HepG2 (cell line): ENCODE measurements around the gene KCNMA1. TPM values are rescaled to one million over a fixed set of nuclear protein-coding genes. Genes with fewer than 3 reads are reported as not detected.

ENCODE experiments used
- ATAC-seq: fragments of 200-7000 bp; cut with Tn5 transposase; 3 replicates; pipeline ENCODE4 v1.9.1; 2020; ENCODE audit warnings: mild to moderate bottlenecking, moderate library complexity
- BruUV-seq: library from RNA; stranded (reverse); fragments of 400-500 nt; replicated peaks from 2 replicates; lab custom pipeline; 2021; lab: Mats Ljungman, UMichigan
- CTCF ChIA-PET: fragments of 300-600 bp; formaldehyde crosslinking; extraction: SDS; loops from one replicate; lab custom pipeline; 2021; ENCODE audit warnings: low total read pairs, inconsistent platforms, low intra/inter-chr PET ratio; lab: Yijun Ruan, JAX
- POLR2A ChIA-PET: fragments of 350-600 bp; sonication (Branson Sonifier 250); formaldehyde crosslinking; loops from one replicate; lab custom pipeline; 2020; ENCODE audit warnings: antibody characterized with exemption, inconsistent platforms; lab: Yijun Ruan, JAX
- DNase-seq: peaks from one replicate; pipeline ENCODE4 v3.0.0-alpha.2; 2015; ENCODE audit warnings: low spot score
- FAIRE-seq: peaks from 3 replicates; lab custom pipeline; 2011; peaks lifted over from hg19 to GRCh38; lab: Jason Lieb, UNC
- H2AFZ ChIP-seq: one replicate; pipeline ENCODE4 v1.6.1; 2011; ENCODE audit warnings: low read length, inconsistent platforms
- H3K27ac ChIP-seq: fragments of 300-600 bp; 3 replicates; pipeline ENCODE4 v1.8.0; 2011; ENCODE audit warnings: mixed run types, mild to moderate bottlenecking, mixed read lengths, low read length, inconsistent platforms; ENCODE audit not compliant: insufficient read depth; ENCODE audit errors: extremely low read length
- H3K27me3 ChIP-seq, 2 experiments: fragments of 200-600 bp in 1 of 2; 2 replicates in 1 of 2; 3 replicates in 1 of 2; pipeline versions ENCODE4 v1.6.0 to v1.8.0; 2011; ENCODE audit warnings: low read length in 2 of 2, mild to moderate bottlenecking in 2 of 2, moderate library complexity in 2 of 2, inconsistent platforms in 1 of 2; ENCODE audit not compliant: insufficient read depth in 2 of 2, control insufficient read depth in 1 of 2
- H3K36me3 ChIP-seq, 2 experiments: fragments of 200-600 bp in 1 of 2; replicated peaks in 1 of 2; 2 replicates in 1 of 2; 3 replicates in 1 of 2; pipeline versions ENCODE4 v1.5.1 to v1.8.0; 2011; ENCODE audit warnings: low read length in 2 of 2, inconsistent platforms in 1 of 2; ENCODE audit not compliant: insufficient read depth in 2 of 2, control insufficient read depth in 1 of 2
- H3K4me1 ChIP-seq: 2 replicates; pipeline ENCODE4 v1.5.1; 2012; ENCODE audit warnings: low read length, inconsistent platforms; ENCODE audit not compliant: insufficient read depth
- H3K4me2 ChIP-seq: 2 replicates; pipeline ENCODE4 v1.6.0; 2011; ENCODE audit warnings: low read depth, low read length, inconsistent platforms
- H3K4me3 ChIP-seq, 3 experiments: fragments of 200-600 bp in 1 of 3; sonication (generic), shearing (Covaris generic) in 1 of 3; replicated peaks in 1 of 3; 2 replicates each; pipeline ENCODE4 v1.5.1; 2011 to 2016; ENCODE audit warnings: low read length in 3 of 3, inconsistent platforms in 2 of 3, low read depth in 2 of 3, mild to moderate bottlenecking in 2 of 3, control low read depth in 1 of 3, mixed read lengths in 1 of 3; ENCODE audit not compliant: insufficient read depth in 1 of 3
- H3K79me2 ChIP-seq: one replicate; pipeline ENCODE4 v1.6.1; 2011; ENCODE audit warnings: low read length, inconsistent platforms; ENCODE audit not compliant: insufficient read depth
- H3K9ac ChIP-seq: 2 replicates; pipeline ENCODE4 v1.6.0; 2011; ENCODE audit warnings: mild to moderate bottlenecking, low read depth, low read length, inconsistent platforms; ENCODE audit not compliant: insufficient read depth
- H3K9me3 ChIP-seq: 2 replicates; pipeline ENCODE4 v1.5.1; 2012; ENCODE audit warnings: mild to moderate bottlenecking, low read length
- H4K20me1 ChIP-seq: 2 replicates; pipeline ENCODE4 v1.6.0; 2011; ENCODE audit warnings: inconsistent platforms, mild to moderate bottlenecking, low read length, moderate library complexity; ENCODE audit not compliant: insufficient read depth
- FOXK2 ChIP-seq: fragments of 450-650 bp; IDR thresholded peaks from 2 replicates; pipeline ENCODE4 v1.6.1; 2016
- KAT8 ChIP-seq: IDR thresholded peaks from 2 replicates; pipeline ENCODE4 v1.6.1; 2016; ENCODE audit warnings: missing genetic modification reagents, missing compliant biosample characterization
- MEIS2 ChIP-seq: sonication (generic); formaldehyde crosslinking; IDR thresholded peaks from 2 replicates; pipeline ENCODE4 v1.9.0; 2021; ENCODE audit warnings: mild to moderate bottlenecking, missing genetic modification reagents
- RARA ChIP-seq: IDR thresholded peaks from 2 replicates; pipeline ENCODE4 v1.6.1; 2016; ENCODE audit warnings: missing genetic modification reagents, missing compliant biosample characterization
- TFAP4 ChIP-seq: sonication (generic); IDR thresholded peaks from 2 replicates; pipeline ENCODE4 v1.6.1; 2016; ENCODE audit warnings: low read depth, borderline replicate concordance
- ZBTB21 ChIP-seq: sonication (generic); formaldehyde crosslinking; IDR thresholded peaks from 2 replicates; pipeline ENCODE4 v1.4.0; 2020; ENCODE audit warnings: missing genetic modification reagents
- ZC3H13 ChIP-seq: sonication (generic); formaldehyde crosslinking; IDR thresholded peaks from 2 replicates; pipeline ENCODE4 v1.8.1; 2023; ENCODE audit warnings: mild to moderate bottlenecking, missing genetic modification reagents, moderate library complexity
- ZNF180 ChIP-seq: sonication (generic); formaldehyde crosslinking; IDR thresholded peaks from 2 replicates; pipeline ENCODE4 v1.4.0; 2020; ENCODE audit warnings: low read depth, missing genetic modification reagents, borderline replicate concordance
- ZNF34 ChIP-seq: sonication (generic); formaldehyde crosslinking; IDR thresholded peaks from 2 replicates; pipeline ENCODE4 v1.4.0; 2020; ENCODE audit warnings: mild to moderate bottlenecking, missing genetic modification reagents, borderline replicate concordance
- WGBS: methylation state at CpG from one replicate; pipeline ENCODE4 v1.1.6; 2017; ENCODE audit warnings: low lambda C conversion rate; 5-methylcytosine and 5-hydroxymethylcytosine counted together
- in situ Hi-C: cut with HindIII; loops from 2 replicates; pipeline ENCODE4 v1.10.0; 2017; ENCODE audit warnings: low pct_unique_long_range_greater_than_20kb; ENCODE audit not compliant: extremely low pct_ligation_motif_present
- intact Hi-C: fragments of 100-400 bp; cut with micrococcal nuclease; formaldehyde crosslinking; loops from one replicate; pipeline ENCODE4 v1.10.0; 2022; ENCODE audit not compliant: unreplicated experiment
- polyA plus RNA-seq, 8 experiments: library from polyadenylated mRNA; depleted of rRNA in 3 of 8; stranded (reverse) in 7 of 8; unstranded in 1 of 8; fragments of >200 nt; fragmentation: Illumina TruSeq in 4 of 8; extraction: Trizol in 4 of 8; gene quantifications; 2 replicates each; pipeline versions ENCODE4 v1.2.1 to v1.2.3, GENCODE V29; 2011 to 2016; ENCODE audit warnings: low read depth in 4 of 8, missing spikeins in 1 of 8, mixed read lengths in 1 of 8; ENCODE audit not compliant: insufficient read depth in 1 of 8
- total RNA-seq, 5 experiments: library from RNA; depleted of rRNA; stranded (reverse); fragments of >200 nt; fragmentation: Illumina TruSeq; extraction: Trizol; gene quantifications; 2 replicates each; pipeline ENCODE4 v1.2.3, GENCODE V29; 2016; ENCODE audit warnings: low read depth in 1 of 5
- TF ChIP-seq, protein P1 (sequence below): sonication (generic); formaldehyde crosslinking; IDR thresholded peaks from 2 replicates; pipeline ENCODE4 v1.5.1; 2020; ENCODE audit warnings: mild to moderate bottlenecking, missing genetic modification reagents, borderline replicate concordance
- TF ChIP-seq, protein P2 (sequence below): sonication (generic); formaldehyde crosslinking; IDR thresholded peaks from 2 replicates; pipeline ENCODE4 v1.5.0; 2020; ENCODE audit warnings: missing genetic modification reagents

The KCNMA1 gene
- total and polyA plus RNA-seq, 2 of the 13 experiments (the other 11 are each of a cell fraction or from before 2014, with no cell fraction given), result 0.02 TPM; not detected in 1

DNA sequence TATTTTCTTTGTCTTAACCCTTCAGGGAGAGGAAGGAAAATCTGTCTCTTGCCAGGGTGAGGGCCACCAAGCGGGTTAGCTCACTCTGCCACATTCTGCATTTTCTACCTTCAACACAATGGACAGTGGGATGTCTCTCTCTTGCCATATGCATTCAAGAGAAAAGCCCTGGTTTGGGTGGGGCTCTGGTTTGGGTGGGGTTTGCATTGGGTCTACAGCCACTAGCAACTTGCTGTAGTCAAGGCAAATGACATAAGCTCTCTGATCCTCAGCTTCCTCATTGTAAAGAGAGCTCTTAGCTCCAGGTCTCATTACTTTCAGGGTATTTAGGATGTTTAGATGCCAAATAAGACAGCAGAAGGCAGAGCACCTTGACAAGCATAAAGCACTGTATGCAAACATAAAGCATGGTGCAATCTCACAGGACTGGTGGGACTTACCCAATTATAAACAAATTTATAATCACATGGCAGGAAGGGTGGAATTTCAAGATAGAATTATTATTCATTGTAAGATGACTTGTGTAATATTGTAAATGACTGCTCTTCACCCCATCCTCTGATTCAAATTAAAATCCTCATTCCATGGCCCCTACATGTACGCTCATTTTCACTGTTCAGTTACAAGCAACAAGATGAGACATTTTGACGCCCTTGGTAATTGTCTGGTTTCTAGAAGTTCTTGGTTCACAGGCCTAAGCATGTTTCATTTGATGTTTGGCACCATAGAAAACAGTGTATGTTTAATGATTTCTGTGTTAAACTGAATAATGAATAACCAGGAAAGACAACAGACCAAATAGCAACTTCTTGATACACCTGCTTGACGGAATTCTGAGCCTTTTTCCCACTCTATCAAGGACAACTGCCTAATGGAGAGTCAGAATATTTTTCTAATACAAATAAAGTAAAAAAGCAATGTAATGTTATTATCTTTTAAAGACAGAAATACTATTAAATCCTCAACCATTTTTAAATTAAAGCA, 258.9 kb downstream of the KCNMA1 start (continued):
- no peak for TF ChIP-seq ZC3H13 (CRISPR knock-in tag)
- TF ChIP-seq, protein P1, sequence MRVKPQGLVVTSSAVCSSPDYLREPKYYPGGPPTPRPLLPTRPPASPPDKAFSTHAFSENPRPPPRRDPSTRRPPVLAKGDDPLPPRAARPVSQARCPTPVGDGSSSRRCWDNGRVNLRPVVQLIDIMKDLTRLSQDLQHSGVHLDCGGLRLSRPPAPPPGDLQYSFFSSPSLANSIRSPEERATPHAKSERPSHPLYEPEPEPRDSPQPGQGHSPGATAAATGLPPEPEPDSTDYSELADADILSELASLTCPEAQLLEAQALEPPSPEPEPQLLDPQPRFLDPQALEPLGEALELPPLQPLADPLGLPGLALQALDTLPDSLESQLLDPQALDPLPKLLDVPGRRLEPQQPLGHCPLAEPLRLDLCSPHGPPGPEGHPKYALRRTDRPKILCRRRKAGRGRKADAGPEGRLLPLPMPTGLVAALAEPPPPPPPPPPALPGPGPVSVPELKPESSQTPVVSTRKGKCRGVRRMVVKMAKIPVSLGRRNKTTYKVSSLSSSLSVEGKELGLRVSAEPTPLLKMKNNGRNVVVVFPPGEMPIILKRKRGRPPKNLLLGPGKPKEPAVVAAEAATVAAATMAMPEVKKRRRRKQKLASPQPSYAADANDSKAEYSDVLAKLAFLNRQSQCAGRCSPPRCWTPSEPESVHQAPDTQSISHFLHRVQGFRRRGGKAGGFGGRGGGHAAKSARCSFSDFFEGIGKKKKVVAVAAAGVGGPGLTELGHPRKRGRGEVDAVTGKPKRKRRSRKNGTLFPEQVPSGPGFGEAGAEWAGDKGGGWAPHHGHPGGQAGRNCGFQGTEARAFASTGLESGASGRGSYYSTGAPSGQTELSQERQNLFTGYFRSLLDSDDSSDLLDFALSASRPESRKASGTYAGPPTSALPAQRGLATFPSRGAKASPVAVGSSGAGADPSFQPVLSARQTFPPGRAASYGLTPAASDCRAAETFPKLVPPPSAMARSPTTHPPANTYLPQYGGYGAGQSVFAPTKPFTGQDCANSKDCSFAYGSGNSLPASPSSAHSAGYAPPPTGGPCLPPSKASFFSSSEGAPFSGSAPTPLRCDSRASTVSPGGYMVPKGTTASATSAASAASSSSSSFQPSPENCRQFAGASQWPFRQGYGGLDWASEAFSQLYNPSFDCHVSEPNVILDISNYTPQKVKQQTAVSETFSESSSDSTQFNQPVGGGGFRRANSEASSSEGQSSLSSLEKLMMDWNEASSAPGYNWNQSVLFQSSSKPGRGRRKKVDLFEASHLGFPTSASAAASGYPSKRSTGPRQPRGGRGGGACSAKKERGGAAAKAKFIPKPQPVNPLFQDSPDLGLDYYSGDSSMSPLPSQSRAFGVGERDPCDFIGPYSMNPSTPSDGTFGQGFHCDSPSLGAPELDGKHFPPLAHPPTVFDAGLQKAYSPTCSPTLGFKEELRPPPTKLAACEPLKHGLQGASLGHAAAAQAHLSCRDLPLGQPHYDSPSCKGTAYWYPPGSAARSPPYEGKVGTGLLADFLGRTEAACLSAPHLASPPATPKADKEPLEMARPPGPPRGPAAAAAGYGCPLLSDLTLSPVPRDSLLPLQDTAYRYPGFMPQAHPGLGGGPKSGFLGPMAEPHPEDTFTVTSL (CRISPR knock-in tag), result no peak
- TF ChIP-seq KAT8 (CRISPR knock-in tag), result no peak
- TF ChIP-seq, all 625 proteins: peak for 0

DNA sequence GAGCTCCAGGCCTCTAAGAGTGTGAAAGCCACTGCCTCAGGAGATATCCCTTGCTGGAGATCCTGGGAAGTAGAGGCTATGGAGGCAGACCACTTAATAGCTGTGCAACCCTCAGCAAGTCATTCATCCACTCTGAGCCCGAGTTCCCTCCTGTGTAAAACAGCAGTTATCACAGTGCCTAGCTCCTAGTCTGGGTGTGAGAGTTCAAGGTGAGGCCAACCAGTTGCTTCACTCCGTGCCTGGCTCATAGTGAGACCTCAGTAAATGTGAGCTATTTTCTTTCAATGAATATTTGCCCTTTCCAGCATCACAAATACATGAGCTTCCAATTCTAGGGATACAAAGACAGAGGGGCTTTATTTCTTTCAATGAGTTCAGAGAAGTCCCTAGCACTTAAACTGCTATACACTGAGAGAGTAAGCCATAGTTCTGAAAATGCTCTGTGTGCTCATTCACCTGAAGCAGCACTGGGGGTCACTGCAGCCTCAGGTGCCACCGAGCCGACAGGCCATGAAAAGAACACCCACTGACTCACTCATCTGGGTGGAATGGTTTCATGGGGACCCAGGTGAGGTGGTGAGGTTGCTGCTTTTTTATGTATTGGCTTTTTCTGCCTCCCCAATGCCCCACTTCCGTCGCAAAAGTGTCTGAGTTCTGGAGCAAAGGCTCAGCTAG, 259.8 kb downstream of the KCNMA1 start:
- Histone ChIP-seq H3K79me2 (no peaks in the 10 kb centered on the region), H2AFZ (no peak overlapping the region), H3K27ac (no peak overlapping the region), H3K9me3 (no peaks in the 10 kb centered on the region), H3K4me1 (no peaks in the 10 kb centered on the region), H3K4me2 (no peak overlapping the region), H3K4me3 (no peak overlapping the region), H3K27me3 (no peaks in the 10 kb centered on the region), H4K20me1 (no peaks in the 10 kb centered on the region), H3K36me3 (no peaks in the 10 kb centered on the region), H3K9ac (no peak overlapping the region)
- POLR2A ChIA-PET, result no interaction called here
- ATAC-seq, result peak; percentile 53; the same call in 2 of the 3 replicates
- intact Hi-C loops (no loop called here), in situ Hi-C loops (no loop called here)
- FAIRE-seq, result no peak
- WGBS, result 26% methylated on average over 6 of the region's 6 CpGs
- CTCF ChIA-PET, result no interaction called here
- DNase-seq, result no peak
- no TSS peak for BruUV-seq
- TF ChIP-seq ZNF34 (CRISPR knock-in tag) (no peak), TFAP4 (no peak), ZBTB21 (CRISPR knock-in tag) (no peak), RARA (peak; percentile 42; the same call in 1 of the 2 replicates), MEIS2 (CRISPR knock-in tag) (no peak), FOXK2 (no peak), ZNF180 (CRISPR knock-in tag) (no peak)
- TF ChIP-seq, protein P2, sequence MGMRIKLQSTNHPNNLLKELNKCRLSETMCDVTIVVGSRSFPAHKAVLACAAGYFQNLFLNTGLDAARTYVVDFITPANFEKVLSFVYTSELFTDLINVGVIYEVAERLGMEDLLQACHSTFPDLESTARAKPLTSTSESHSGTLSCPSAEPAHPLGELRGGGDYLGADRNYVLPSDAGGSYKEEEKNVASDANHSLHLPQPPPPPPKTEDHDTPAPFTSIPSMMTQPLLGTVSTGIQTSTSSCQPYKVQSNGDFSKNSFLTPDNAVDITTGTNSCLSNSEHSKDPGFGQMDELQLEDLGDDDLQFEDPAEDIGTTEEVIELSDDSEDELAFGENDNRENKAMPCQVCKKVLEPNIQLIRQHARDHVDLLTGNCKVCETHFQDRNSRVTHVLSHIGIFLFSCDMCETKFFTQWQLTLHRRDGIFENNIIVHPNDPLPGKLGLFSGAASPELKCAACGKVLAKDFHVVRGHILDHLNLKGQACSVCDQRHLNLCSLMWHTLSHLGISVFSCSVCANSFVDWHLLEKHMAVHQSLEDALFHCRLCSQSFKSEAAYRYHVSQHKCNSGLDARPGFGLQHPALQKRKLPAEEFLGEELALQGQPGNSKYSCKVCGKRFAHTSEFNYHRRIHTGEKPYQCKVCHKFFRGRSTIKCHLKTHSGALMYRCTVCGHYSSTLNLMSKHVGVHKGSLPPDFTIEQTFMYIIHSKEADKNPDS (CRISPR knock-in tag), result no peak
